Forelimb muscle (tissue), 1 donor: ENCODE results near the gene MICB. TPM values are rescaled to one million over a fixed set of nuclear protein-coding genes. Genes with fewer than 3 reads are reported as not detected.
A peak's percentile ranks its signal among the peaks of the same experiment; 100 is the strongest.
"Not testable (repeated sequence)": the region's sequence is repeated elsewhere in the genome, so short reads cannot be mapped to it uniquely, and the experiment has no call there.

Experiments used
- DNase-seq: peaks from one replicate; pipeline ENCODE4 v3.0.0-alpha.2; 2013; ENCODE audit warnings: low read depth
- polyA plus RNA-seq: library from polyadenylated mRNA; unstranded; fragments of 120-200 nt; gene quantifications from one replicate; pipeline ENCODE4 v1.2.1, GENCODE V29; 2013; ENCODE audit not compliant: insufficient read length

MICB gene
- polyA plus RNA-seq = 1.1 TPM

DNA sequence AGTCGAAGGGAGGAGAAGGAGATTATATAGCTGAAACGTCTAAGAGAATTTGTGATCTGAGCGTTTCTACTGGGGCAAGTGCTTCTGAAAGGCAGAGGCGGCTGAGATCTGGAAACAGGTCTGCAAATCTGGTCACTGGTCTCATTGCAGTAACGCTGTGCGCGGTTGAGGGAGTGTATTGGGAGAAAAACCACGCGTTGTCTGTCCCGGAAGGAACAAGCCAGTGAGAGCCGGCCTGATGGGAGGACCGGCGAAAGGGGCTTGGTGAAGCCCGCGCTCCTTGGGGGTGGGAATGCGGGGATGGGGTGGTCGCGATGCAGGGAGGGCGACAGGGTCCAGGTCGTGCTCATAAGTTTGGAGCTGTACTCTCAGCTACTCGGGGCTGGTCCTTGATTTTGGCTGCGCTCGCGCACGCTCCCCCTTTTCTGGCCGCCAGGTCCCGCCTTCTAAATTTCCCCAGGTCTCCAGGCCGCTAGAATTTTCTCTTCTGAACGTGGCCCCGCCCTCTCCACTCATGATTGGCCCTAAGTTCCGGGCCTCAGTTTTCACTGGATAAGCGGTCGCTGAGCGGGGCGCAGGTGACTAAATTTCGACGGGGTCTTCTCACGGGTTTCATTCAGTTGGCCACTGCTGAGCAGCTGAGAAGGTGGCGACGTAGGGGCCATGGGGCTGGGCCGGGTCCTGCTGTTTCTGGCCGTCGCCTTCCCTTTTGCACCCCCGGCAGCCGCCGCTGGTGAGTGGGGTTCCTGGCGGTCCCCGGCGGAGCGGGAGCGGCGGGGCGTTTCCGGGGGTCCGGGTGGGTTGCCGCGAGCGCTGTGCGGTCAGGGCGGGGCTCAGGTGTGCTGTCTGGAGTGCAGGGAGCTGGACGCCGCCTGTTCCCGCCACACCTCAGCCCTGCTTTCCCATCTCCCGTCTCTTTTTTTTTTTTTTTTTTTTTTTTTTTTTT is at the start of gene MICB:
Gene MICB (plus strand): TSS at position 615 of the 946 bp plus-strand sequence. CDS start 49 bp downstream, at position 664.
- DNase-seq = no peak

- DNase-seq = no peak
Measured at GRCh38 chr6:31450751-31451150, 47.2 kb upstream of the MICB start.

- no peak for DNase-seq
Measured at GRCh38 chr6:31452859-31453258, 45.1 kb upstream of the MICB start.

DNA sequence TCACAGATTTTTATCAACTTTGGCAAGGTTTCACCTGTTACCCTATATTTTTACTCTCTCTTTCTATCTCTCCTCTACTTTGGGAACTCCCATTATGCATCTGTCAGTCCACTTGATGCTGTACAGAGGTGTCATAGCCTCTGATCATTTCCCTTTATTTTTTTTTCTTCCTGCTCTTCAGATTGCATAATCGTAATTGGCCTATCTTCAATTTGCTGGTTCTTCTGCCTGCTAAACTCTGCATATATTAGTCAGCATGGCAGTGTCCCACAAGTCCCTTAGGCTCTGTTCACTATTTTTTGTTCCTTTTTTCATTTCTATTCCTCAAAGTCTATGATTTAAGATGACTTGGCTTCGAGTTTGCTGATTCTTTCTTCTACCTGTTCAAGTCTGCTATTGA is 44.7 kb upstream of the MICB start:
- no peak for DNase-seq

GRCh38 chr6:31459864-31460263 is 38.1 kb upstream of the MICB start:
- DNase-seq = not testable (repeated sequence)

- no peak for DNase-seq
Measured at GRCh38 chr6:31460361-31461025, 37.5 kb upstream of the MICB start.

GRCh38 chr6:31462026-31462963 is 35.6 kb upstream of the MICB start:
- no peak for DNase-seq

DNA sequence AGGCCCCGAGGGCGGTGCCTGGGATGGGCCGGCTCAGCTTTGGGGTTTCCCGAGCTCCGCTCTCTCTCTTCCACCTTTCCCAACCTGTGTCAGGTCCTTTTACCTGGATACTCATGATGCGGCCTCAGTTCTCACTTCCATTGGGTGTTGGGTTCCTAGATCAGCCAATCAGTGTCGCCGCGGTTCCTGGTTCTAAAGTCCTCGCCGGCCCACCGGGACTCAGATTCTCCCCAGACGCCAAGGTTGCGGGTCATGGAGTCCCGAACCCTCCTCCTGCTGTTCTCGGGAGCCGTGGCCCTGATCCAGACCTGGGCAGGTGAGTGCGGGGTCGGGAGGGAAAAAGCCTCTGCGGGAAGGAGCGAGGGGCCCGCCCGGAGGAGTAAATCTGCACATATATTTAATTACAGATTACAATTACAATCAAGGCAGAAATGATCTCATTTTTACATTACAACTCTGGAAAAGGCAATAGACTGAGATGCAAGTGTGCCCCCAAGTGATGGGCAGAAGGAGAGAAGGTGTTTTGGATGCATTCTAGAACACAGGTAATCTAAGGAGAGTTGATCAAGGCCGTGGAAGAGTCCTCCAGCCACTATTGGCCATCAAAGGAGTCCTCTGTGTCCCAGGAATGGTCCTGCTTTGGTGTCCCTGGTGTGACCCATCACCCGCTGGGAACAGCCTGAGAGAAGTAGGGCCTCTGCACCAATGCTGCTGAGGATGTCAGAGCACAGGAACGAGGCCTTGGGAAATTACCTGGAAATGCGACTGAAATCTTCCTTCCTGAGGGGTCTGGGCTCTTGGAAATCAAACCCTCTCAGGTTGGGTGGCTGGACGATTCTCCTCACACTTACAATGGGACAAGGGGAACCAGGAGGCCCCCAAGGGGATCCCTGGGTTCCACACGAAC is 34.7 kb upstream of the MICB start:
- peak; percentile 17 for DNase-seq

DNA sequence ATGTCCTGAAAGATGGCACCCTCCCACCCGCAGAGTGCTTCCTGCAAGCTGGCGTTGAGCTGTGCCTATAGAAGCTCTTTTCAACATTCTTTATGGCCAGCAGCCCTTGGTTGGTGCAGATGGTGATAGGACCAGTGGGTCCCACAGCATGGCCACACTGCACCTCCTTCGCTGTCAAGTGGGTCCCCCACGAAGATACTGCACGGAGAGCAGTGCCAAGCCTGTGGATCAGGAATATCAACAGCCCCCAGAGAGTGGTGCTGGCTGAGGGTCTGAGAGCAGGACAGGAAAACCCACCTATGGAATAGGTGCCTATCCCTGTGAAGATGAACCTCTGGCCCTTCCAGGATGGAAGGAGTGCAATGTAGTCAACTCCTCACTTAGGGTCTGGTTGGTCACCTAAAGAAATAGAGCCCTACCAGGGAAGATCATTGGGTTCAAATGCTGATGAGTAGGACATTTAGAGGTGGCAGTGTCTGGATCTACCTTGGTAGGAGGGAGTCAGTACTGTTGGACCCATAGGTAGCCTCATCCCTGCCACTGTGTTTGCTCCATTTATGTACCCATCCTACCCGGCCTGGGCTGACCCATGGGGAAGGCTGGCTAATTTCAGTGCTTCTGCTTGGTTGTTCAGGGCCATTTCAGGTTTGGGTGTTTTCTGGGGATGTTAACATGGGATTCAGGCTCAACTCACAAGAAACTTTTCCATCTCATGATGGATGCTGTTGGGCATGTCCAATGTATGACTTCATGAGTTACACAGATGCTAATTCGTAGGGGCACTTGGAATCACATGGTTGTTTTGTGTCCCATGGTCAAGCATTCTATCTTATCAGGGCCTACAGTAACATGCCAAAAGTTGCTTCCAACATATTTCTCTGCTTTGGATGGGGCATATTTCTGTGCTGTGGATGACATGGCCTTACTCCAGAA is 33.4 kb upstream of the MICB start:
- no peak for DNase-seq

GRCh38 chr6:31465185-31465536 is 32.8 kb upstream of the MICB start:
- no peak for DNase-seq

DNA sequence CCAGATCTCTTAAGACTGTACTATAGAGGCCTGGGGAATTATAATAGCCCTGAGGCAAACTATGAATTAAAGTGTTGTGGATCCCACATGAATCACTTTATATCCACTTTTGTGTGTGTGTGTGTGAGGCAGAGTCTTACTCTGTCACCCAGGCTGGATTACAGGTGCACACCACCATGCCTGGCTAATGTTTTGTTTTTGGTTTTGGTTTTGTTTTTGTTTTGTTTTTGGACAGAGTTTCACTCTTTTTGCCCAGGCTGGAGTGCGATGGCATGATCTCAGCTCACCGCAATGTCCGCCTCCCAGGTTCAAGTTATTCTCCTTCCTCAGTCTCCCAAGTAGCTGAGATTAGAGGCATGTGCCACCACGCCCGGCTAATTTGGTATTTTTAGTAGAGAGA is 32.2 kb upstream of the MICB start:
- no peak for DNase-seq

GRCh38 chr6:31466466-31466865 is 31.5 kb upstream of the MICB start:
- DNase-seq = no peak

DNA sequence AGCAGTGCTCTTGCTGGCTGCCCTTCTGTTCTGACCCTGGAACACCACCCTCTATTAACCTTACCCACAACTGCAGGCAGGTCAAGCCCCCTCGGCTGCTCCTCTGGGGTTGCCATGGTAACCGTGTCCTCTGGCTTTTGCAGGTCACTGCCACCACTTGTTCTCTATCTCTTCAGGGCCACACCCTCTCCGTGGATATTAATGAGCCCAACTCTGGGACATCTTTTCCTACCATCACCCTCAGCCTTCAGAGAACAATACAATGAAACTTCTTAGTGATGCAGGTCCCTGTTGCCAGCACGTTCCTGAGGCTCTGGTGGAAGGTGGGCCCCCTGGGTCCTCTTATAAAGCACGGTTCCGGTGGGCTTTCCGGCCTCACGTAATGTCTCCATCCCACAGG is 30.8 kb upstream of the MICB start:
- no peak for DNase-seq

DNA sequence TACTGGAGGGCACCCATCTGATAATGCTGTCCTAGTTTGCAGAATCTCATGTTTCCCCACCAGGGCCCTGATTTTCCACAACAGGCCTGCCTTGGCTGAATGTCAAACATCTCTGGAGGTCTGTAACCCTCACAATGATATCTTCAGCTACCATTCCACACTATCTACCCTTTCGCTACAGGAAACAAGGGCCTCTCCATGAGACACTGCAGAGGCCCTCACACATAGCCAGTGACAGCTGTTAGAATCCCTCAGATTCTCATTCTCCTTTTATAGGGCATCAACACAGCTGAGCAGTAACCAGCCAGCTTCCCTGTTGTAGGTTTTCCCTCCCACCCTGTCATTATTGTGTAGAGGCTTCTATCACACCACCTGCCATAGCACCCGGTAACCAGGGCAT is 29.6 kb upstream of the MICB start:
- DNase-seq = no peak

DNA sequence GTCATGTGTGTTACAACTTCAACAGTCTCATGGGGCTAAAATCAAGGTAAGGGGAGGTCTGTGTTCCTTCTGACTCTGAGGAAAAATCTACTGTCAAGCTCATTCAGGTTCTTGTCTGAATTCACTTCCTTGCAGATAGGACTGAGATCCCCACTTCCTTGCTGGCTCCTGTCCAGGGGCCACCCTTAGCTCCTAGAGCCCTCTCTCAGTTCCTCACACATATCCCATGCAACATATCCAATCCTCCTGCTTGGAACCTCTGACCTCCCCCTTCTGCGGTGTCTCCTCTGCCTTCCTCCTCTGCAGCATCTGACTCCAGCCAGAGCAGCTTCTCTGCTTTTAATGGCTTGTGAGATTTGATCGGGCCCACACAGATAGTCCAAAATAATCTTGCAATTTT is 27.1 kb upstream of the MICB start:
- no peak for DNase-seq

DNA sequence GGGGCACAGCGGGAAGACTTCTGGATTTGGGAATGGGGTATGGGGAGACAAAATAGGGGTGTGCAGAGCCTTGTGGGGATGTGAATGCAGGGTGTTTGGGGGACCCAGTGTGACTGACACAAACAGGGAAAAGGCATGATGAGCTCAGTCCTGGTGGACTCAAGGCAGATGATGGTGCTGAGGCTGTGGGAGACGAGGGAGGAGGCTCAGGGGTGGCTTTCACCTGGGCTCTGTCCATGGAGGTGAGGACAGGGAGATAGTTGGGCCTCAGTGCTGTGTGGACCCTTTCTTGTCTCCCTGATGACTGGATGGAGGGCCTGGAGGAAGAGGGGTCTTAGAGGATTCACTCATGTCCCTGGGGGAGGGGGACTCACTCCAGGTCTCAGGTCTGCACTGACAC is 26.2 kb upstream of the MICB start:
- DNase-seq = no peak

GRCh38 chr6:31472259-31472658 is 25.7 kb upstream of the MICB start:
- DNase-seq = no peak

DNA sequence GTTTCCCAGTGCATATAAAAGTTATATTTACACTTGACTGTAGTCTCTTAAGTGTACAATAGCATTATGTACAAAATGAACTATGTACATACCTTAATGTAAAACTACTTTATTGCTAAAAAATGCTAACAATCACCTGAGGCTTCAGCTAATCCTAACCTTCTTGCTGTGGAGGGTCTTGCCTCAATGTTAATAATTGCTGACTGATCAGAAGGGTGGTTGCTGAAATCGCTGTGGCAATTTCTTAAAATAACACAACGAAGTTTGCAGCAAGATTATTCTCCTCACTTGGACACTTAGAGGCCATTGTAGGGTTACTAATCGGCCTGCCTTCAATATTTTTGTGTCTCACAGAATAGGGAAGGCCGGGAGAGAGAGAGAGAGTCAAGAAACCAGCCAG is 24.7 kb upstream of the MICB start:
- no peak for DNase-seq
